ENCODE data around the gene KLHDC1. TPM values are rescaled to one million over a fixed set of nuclear protein-coding genes. Genes with fewer than 3 reads are reported as not detected.

The KLHDC1 gene
- total and polyA plus RNA-seq, 9 of the 15 experiments (the other 6 are each of a cell fraction or from before 2014, with no cell fraction given): 0.08 to 0.41 (median 0.18) TPM

GRCh38 chr14:49774106-49774505 lies 81.2 kb downstream of the KLHDC1 start:
- Histone ChIP-seq H3K4me3 (no peak overlapping the region), H3K4me2 (ENCODE audit: insufficient read depth, low read length) (no peak overlapping the region), H2AFZ (ENCODE audit: low read depth, low read length) (no peak overlapping the region), H3K9ac (ENCODE audit: insufficient read depth in 1 of 2, low read depth in 2 of 2, low read length in 2 of 2) (no peak overlapping the region), H3K9me1 (ENCODE audit: control insufficient read depth, insufficient read depth, low read length) (no peaks in the 10 kb centered on the region), H3K27me3 (ENCODE audit: control insufficient read depth in 2 of 2, insufficient read depth in 2 of 2, low read length in 2 of 2) (no peaks in the 10 kb centered on the region), H4K20me1 (replicated peaks; ENCODE audit: control insufficient read depth, insufficient read depth, low read length) (no peaks in the 10 kb centered on the region), H3K9me3 (replicated peaks; ENCODE audit: control insufficient read depth, insufficient read depth, low read depth, low read length) (no peaks in the 10 kb centered on the region), H3K27ac (ENCODE audit: extremely low read depth, low read depth, low read length) (no peak overlapping the region), H3K36me3 (ENCODE audit: control insufficient read depth, insufficient read depth, low read length) (peaks cover 24% of the 10 kb centered on the region; the same call in 2 of the 3 replicates), H3K4me1 (replicated peaks in 1 of 2; ENCODE audit: control insufficient read depth in 2 of 2, insufficient read depth in 2 of 2, low read length in 2 of 2) (peaks cover 4 to 16% of the 10 kb centered on the region in 2 experiments; a peak in 3 of 5 replicates), H3K79me2 (ENCODE audit: control insufficient read depth, insufficient read depth, low read length) (peaks cover 21% of the 10 kb centered on the region)
- in situ Hi-C loops (cut with MboI): no loop called here
- no peak for DNase-seq (ENCODE audit: extremely low read depth in 1 of 4, low spot score in 3 of 4)
- no peak for FAIRE-seq
- ATAC-seq: no peak
- ChIA-PET CTCF (ENCODE audit: low intra/inter-chr PET ratio) (no interaction called here), POLR2A (no interaction called here)
- BruUV-seq (replicated peaks): no TSS peak
- TF ChIP-seq, protein P1, sequence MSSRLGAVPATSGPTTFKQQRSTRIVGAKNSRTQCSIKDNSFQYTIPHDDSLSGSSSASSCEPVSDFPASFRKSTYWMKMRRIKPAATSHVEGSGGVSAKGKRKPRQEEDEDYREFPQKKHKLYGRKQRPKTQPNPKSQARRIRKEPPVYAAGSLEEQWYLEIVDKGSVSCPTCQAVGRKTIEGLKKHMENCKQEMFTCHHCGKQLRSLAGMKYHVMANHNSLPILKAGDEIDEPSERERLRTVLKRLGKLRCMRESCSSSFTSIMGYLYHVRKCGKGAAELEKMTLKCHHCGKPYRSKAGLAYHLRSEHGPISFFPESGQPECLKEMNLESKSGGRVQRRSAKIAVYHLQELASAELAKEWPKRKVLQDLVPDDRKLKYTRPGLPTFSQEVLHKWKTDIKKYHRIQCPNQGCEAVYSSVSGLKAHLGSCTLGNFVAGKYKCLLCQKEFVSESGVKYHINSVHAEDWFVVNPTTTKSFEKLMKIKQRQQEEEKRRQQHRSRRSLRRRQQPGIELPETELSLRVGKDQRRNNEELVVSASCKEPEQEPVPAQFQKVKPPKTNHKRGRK (tag; IDR thresholded peaks at IDR 0.05): no peak
- TF ChIP-seq MCM5 (IDR thresholded peaks at IDR 0.05; ENCODE audit: low read depth): no peak
- TF ChIP-seq ZKSCAN3 (CRISPR knock-in tag; IDR thresholded peaks at IDR 0.05): no peak
- TF ChIP-seq ZNF354B (CRISPR knock-in tag; IDR thresholded peaks at IDR 0.05): no peak
- 100% methylated on average over 1 of the region's 1 CpG for WGBS (ENCODE audit: insufficient coverage, low coverage, missing lambda C conversion rate)
- intact Hi-C loops (cut with micrococcal nuclease): no loop called here

- BruUV-seq (replicated peaks): no TSS peak
- Histone ChIP-seq H4K20me1 (replicated peaks; ENCODE audit: control insufficient read depth, insufficient read depth, low read length) (no peaks in the 10 kb centered on the region), H3K9ac (ENCODE audit: insufficient read depth in 1 of 2, low read depth in 2 of 2, low read length in 2 of 2) (no peak overlapping the region), H3K9me1 (ENCODE audit: control insufficient read depth, insufficient read depth, low read length) (no peaks in the 10 kb centered on the region), H3K79me2 (ENCODE audit: control insufficient read depth, insufficient read depth, low read length) (no peaks in the 10 kb centered on the region), H2AFZ (ENCODE audit: low read depth, low read length) (no peak overlapping the region), H3K9me3 (replicated peaks; ENCODE audit: control insufficient read depth, insufficient read depth, low read depth, low read length) (no peaks in the 10 kb centered on the region), H3K27me3 (ENCODE audit: control insufficient read depth in 2 of 2, insufficient read depth in 2 of 2, low read length in 2 of 2) (no peaks in the 10 kb centered on the region), H3K4me3 (no peak overlapping the region), H3K27ac (ENCODE audit: extremely low read depth, low read depth, low read length) (no peak overlapping the region), H3K36me3 (ENCODE audit: control insufficient read depth, insufficient read depth, low read length) (peaks cover 62% of the 10 kb centered on the region), H3K4me2 (ENCODE audit: insufficient read depth, low read length) (no peak overlapping the region), H3K4me1 (replicated peaks in 1 of 2; ENCODE audit: control insufficient read depth in 2 of 2, insufficient read depth in 2 of 2, low read length in 2 of 2) (no peaks in the 10 kb centered on the region)
- DNase-seq (ENCODE audit: extremely low read depth in 1 of 4, low spot score in 3 of 4): no peak
- ChIA-PET CTCF (ENCODE audit: low intra/inter-chr PET ratio) (no interaction called here), POLR2A (interaction anchor here (4.8 kb wide), 1 partner anchor 9 kb away, joined by 31 read pairs; the partner anchor contains the start of gene KLHDC2)
- WGBS (ENCODE audit: insufficient coverage, low coverage, missing lambda C conversion rate): 93% methylated on average over 2 of the region's 2 CpGs
- no peak for FAIRE-seq
- TF ChIP-seq POLR2G (IDR thresholded peaks at IDR 0.05; ENCODE audit: low read depth, low read length) (peak; percentile 12; the same call in 1 of the 2 replicates), HCFC1 (IDR thresholded peaks at IDR 0.05; ENCODE audit: low read depth, low read length) (no peak), HNRNPL (IDR thresholded peaks at IDR 0.05; ENCODE audit: low read depth, low read length) (no peak), ZFX (CRISPR knock-in tag; IDR thresholded peaks at IDR 0.05) (no peak), LEF1 (IDR thresholded peaks at IDR 0.05) (no peak), KLF6 (CRISPR knock-in tag; IDR thresholded peaks at IDR 0.05; ENCODE audit: borderline replicate concordance) (no peak), MAFG (tag; conservative IDR thresholded peaks at IDR 0.05) (no peak), KDM2B (CRISPR knock-in tag; IDR thresholded peaks at IDR 0.05) (no peak)
- TF ChIP-seq, protein P2, sequence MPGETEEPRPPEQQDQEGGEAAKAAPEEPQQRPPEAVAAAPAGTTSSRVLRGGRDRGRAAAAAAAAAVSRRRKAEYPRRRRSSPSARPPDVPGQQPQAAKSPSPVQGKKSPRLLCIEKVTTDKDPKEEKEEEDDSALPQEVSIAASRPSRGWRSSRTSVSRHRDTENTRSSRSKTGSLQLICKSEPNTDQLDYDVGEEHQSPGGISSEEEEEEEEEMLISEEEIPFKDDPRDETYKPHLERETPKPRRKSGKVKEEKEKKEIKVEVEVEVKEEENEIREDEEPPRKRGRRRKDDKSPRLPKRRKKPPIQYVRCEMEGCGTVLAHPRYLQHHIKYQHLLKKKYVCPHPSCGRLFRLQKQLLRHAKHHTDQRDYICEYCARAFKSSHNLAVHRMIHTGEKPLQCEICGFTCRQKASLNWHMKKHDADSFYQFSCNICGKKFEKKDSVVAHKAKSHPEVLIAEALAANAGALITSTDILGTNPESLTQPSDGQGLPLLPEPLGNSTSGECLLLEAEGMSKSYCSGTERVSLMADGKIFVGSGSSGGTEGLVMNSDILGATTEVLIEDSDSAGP (CRISPR knock-in tag; IDR thresholded peaks at IDR 0.05): no peak
- ATAC-seq: no peak
- intact Hi-C loops (cut with micrococcal nuclease): no loop called here
- in situ Hi-C loops (cut with MboI): no loop called here
Measured at GRCh38 chr14:49778421-49778820, 85.5 kb downstream of the KLHDC1 start.

Measured in K562 (cell line).